ENCODE results near the gene RIMS4.
"Not testable (repeated sequence)": the region's sequence is repeated elsewhere in the genome, so short reads cannot be mapped to it uniquely, and the experiment has no call there.

The RIMS4 gene

DNA sequence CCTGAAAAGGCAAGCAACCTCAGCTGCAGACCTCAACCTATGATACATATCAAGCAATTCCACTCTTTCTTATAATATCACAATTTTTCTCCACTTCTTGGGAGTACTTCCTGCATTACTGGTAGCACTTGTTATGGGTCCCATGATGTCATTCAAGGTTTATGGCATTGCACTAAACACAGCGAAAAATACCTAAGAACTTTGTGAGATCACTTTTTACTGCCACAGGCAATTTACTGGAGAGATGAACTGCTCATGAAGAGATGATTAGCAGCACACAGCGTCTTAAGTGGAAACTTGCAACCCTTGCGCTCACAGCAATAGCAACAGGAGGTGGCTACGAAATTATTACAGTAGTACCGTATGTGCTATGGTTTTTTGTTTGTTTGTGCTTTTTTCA is 19.3 kb upstream of the RIMS4 start:
- DNase-seq, result no peak

DNA sequence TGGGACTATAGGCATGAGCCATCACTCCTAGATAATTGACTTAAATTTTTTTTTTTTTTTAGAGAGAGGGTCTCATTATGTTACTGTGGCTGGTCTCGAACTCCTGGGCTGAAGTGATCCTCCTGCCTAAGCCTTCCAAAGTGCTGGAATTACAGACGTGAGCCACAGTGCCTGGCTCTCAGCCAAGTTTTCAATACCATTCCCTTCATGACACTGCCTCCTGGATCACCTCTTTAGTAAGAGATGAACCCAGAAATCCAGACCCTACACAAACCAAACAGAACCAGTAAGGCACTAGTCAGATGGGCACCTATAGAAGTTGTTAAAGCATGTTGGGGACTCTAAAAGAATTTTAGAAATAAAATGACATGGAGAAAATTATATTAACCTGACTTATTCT is 18.3 kb upstream of the RIMS4 start:
- DNase-seq, result no peak

DNA sequence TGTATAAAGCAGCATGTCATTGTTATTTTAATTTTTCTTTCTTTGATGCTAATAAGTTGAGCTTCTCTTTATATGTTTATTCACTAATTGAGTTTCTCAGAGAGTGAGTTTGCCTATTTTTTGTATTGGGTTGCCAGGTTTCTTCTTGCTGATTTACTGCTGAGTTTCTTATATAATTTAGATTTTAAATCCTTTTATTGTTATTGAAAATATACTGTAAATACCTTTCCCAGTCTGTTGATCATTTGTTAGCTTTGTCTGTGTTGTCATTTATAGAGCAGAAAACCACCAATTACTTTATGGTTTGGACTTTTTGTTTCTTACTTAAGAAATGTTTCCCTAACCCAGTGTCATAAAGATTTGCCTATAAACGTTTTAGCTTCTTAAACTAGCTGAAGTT is 17.1 kb upstream of the RIMS4 start:
- no peak for DNase-seq

DNA sequence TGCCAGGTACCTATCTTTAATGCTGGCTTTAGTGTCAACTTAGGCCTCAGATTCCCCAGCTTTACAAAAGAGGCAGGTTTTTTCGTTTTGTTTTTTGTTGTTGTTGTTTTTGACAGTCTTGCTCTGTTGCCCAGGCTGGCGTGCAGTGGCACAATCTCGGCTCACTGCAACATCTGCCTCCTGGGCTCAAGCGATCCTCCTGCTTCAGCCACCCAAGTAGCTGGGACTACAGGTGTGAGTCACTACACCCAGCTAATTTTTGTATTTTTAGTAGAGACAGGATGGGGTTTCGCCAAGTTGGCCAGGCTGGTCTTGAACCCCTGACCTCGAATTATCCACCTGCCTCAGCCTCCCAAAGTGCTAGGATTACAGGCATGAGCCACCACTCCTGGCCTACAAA is 11.2 kb upstream of the RIMS4 start:
- DNase-seq, result not testable (repeated sequence)

DNA sequence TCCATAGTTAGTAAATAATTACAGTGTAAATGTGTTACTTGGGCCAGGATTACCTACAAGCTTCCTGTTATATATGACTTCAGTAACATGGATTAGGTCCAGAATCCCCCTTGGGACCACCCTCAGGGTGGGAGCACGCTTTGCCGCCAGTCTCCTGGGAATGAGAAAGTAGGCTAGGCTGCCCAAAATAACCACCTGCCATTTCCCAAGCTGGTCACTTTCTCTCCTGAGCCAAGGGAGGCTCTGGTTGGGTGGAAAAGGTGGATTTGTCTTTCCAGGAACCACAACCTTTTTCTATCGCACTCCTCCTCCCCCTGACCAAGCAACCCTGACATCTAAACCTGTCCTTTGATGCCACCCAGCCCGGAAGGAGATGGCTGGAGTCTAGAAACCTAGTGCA is 9.6 kb upstream of the RIMS4 start:
- no peak for DNase-seq

DNA sequence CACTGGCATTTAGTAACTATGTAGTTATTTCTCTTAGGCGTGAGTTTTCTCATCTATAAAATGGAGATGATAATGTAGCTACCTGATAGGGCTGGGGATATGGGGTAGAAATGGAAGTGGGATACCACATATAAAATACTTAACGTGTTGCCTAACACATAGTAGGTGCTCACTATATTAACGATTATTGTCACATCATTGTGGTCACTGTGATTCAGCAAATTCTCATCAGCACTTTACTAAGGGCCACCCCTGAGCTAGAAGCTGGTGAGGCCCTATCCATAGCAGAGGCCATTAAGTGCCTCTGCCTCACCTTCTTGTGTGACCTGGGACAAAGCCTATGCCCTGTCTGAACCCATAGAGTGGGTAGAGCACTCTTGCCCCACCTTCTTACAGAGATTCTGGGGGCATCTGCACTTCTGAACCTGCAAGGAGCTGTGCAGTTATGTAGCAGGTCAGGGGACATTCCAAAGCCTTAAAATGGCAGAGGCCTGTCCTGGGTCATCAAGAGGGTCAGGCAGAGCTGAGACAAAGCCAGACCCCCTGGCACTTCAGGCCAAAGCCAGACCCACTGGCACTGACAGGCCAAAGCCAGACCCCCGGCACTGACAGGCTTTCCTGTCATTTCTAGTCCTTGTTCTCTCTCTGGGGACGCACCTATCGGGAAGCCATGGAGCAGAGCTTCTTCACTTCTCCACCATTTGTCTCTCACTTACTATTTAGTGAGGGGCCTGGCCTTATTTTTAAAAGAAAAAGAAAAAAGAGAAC is 7.0 kb upstream of the RIMS4 start:
- DNase-seq, result no peak

DNA sequence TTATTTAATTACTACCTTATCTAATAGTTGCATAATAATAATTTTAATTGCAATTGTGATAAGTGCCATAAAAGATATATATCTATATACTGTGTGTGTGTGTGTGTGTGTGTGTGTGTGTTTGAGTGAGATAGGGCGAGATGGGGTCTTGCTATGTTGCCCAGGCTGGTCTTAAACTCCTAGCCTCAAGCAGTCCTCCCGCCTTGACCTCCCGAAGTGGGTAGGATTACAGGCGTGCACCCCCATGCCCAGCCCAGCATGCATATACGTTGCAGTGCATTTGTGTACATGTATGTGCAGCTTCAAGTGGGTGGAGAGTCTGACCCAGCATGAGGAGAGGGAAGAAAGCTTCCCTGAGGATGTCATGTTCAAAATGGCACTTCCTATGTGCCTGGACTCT is 4.6 kb upstream of the RIMS4 start:
- no peak for DNase-seq

DNA sequence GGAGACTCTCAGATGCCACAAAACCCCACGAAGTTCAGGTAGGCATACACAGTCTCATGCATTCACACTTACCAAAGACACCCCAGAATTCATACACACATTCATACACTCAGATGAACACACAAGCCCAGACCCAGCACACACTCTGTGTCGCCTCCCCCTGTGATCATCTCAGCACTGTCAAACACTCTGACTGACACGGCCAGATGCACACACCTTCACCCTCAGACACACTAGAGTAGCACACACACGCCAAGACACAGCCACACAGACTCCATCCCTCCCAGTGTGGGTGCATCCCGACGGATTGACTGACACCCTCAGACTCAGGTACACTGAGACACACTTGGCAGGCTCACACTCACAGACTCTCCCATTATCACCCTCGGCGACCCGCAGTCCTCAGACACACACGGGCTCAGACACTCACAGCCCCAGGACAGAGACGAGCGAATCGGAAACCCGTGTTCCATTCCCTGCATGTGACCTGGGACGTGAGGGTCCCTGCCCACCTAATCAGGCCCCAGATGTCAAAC is 872 bp upstream of the RIMS4 start:
- DNase-seq, result no peak

DNA sequence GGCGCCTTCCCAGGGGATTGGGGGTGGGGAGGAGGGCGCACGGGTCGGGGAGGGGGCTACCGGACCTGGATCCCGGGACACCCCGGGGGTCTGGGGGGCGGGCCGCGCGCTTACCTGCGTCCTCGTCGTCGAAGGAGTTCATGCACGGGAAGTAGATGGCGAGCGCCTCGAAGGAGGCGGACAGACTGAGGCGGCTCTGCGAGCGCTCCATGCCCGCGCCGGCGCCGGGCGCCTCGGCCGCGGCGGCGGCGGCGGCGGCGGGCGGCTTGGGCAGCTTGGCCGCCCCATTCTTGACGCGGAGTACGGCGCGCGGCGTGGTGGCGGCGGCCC is 320 bp downstream of the RIMS4 start:
- DNase-seq, result no peak

DNA sequence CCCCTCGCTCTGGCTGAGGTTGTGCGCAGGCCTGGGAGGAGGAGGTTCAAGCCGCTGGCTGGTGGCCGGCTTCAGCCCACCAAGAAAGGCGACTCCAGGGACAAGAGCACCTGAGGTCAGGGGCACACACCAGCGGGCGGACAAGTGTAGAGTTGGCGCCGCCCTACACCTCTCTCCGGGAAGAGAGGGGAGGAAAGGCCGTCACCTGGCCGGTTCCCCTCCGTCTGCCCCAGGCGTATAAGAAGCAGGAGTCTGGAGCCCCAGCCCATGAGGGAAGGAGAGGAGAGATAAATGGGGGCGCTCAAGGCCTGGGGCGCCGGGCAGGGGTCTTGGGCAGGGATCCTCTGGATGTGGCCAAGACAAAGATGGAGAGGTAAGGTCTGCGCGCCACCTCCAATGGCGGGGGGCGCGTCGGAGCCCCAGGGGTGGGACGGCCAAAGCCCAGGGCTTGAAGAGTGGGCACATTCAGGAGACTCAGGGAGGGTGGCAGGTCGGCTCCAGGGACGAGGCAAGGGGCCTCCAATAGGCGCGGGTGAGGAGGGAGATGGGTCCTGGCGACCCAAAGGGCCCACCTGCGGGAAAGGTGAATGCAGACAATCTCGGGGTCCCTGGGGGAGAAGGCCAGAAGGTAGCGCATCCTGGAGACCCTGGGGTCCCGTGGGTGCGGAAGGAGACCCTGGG is 826 bp downstream of the RIMS4 start:
- no peak for DNase-seq

DNA sequence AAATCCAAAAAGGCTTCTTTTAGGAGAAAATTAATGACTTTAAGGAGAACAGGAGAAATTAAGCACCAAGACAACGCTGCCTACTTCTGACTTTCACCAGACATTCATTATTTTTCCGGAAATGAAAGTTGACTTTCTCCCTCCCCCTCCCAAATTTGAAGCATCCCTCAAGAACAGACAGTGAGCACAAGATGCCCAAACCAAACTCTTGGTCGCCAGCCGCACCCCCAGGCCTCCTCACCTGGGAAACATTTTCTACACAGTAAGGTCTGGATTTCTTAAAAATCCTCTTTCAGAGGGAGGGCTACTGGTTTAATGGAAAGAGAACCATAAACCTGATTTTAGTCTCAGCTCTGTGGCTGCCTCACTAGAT is 2.7 kb downstream of the RIMS4 start:
- no peak for DNase-seq

DNA sequence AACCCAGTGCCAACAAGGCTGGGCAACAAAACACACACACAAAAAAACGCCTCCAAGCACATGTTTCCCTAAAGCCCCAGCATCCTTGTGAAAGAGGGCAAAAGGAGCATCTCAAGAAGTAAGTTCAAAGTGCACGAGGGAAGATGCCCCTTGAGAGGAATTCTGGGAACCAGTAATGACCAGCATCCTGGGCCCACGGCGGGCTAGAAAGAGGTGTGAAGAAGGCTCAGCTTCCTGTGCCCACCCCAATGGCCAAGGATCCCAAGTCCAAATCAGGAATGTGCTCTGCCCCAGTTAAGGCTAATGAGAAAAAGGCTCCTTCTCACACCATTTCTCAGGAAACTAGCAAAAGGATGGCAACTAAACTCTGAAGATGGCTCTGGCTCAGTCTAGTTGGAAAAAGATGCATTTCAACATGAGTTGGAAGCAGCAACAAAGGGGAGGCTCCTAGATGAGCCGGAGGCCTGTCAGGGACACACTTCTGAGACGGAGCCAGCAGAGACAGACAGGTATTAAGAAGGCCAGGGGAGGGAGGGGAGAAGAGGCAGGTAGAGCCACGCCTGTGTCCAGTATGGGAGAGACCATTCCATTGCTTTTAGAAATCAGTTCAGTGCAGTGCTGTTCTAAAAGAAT is 3.2 kb downstream of the RIMS4 start:
- no peak for DNase-seq

DNA sequence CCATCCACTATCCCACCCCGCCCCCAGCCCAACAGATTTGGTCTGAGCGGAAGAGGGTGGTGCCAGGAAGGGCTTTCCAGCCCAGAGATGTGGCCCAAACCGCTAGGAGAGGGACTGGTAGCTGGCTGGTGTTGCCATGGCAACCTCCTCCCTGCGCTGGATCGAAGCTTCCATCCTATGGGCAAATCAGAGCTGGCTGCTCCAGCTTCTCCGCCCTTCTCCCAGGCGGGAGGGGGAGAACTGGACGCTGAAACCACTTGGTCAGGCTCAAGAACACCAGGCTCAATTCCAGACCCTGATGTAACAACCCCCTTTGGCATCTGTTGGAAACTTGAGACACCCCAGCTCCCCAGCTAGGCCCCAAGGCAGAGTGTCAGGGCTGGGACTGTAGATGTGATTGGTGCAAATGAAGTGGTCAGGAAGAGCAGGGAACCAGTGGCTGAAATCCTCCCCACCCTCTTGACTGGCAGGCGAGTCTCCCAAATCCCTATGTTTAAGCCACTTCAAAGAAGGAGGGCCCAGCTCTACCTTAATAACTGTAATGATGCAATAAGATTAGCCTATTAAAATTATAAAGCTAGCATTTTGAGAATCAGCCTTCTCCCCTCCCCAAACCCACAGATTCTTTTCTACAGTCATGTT is 4.2 kb downstream of the RIMS4 start:
- no peak for DNase-seq

DNA sequence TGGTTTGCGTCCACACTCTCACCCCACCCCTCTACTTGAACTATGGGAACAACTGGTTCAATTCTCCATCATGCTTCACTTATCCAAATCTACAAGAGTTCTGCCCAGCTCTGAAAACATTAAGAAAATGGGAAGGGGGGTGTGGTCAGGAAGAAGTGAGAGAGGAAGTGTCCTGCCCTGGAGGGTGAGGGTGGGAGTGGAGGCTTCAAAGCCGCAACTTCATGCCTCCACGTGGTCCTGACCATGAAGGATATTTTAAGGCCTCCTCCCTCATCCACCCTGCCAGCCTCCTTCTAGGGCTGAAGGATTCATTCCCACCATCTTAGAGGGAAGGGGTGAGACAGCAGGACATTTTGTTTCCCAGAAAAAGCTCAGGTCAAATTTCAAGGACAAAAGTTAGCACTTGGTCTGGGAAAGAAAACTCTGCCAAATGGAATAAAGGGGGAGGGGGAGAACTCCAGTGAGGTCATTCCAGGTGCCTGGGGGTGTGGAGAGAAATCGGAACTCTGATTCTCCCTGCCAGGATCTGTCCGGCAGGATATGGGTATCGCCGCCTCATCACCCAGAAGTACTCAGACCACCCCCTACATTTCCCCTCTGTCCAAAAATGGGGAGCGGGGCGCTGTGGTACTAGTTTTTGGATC is 4.9 kb downstream of the RIMS4 start:
- DNase-seq, result no peak

DNA sequence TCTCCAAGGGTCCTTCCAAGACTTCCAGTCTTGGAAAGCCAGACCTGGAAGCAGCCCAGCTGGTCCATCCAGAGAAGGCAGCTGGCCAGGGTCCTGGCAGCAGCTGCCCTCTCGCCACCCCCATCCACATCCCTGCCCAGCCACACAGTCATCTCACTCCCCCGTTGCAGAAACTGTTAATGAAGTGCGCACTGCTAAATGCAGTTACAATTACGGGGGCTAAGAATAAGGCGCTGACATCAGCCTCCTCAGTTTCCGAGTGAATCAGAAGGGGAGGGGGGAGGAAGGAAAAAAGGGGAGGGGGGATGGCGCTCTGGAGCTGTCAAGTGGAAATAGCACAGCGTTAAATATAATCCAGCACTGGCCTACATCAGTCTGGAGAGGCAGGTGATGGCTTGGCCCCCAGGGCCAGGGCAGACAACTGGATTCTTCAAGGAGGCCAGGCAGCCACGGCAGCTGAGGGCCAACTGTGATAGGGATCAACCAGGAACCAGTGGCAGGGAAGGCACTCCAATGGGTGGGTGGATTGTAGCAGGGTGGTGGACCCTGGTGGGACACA is 6.9 kb downstream of the RIMS4 start:
- DNase-seq, result no peak

DNA sequence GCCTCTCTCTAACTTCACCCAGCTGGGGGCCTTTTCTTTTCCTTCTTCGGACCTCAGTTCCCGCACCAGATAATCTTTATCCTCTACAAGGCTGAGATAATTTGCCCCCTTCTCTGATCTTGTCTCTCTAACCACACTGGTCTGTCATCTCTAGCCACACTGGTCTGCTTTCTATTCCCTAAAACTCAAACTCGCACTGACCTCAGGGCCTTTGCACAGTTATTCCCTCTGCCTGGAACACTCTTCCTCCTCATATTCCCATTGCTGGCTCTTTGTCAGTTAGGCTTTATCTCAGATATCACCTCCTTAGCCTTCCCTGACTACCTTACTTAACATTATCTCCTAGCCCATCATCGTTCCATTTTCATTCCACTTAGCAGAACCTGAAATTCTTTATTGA is 7.6 kb downstream of the RIMS4 start:
- DNase-seq, result no peak

DNA sequence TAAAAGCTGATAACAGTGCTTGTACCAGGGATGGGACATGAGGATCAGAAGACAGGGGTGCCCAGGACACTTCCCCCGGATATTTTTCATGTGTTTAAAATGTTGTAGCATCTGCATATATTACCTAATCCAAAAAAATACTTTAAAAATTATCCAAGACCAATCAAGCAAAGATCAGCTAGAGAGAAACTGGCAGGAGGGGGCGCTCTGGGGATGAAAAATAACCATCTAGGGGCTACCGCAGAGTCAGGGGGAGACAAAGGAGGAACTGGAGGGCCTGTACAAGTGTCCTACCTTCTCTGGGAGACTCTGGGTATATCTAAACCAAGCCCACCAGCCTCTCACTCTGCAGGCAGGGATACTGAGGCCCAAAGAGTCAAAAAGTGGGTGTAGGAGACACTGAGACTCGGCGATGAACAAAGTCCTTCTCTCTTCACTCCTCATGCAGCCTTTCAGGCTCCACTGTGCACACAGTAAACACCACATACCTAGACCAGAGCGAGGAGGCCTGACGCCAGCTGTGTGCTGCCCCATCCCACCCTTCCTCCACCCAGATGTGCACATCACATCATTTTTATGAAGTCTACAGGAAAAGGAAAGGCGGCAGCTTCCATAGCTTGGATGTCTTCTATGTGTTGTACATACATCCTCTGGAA is 9.8 kb downstream of the RIMS4 start:
- DNase-seq, result no peak

DNA sequence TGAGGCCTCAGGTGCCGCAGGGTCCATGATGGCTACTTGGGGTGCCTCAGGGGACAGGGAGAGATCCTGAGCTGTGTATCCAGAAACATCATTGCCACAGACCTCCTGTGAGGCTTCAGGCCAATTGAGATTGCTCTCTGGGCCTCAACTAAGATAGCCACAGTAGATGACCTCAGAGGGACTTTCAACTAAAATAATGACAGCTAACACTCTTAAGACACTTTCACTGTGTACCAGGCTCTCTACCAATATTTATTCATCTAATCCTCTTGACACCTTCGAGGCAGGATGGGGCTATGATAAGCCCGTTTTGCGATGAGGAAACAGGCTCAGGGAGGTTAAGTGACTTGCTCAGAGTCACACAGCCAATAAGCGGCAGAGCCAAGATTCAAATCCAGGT is 10.7 kb downstream of the RIMS4 start:
- DNase-seq, result no peak

DNA sequence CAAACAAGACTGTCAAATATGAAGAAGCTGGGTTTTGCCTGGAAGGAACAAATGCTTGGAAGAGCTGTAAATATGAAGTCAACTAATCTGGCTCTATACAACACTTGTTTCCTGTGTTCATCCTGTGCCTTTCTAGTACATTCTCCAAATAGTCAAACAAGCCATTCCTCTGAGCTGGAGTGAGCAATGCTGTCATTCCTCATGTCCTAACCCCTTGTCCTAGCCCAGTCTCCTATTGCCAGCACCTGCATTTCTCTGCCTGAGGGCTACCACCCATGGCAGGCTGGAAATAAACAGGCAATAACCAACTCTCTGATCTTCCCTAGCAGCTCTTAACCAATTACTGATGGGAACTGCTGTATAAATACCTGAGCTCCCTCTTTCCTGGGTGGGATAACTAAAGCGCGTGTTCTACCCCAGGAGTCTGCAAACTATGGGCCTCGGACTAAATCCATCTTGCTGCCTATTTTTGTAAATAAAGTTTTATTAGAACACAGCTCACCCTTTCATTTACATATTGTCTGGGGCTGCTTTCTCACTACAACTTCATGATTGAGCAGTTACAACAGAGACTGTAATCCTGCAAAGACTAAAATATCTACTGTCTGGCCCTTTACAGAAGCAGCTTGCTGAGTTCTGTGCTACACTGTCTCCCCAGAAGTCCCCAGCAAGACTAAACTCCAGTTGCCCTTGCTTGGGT is 13.4 kb downstream of the RIMS4 start:
- DNase-seq, result no peak

DNA sequence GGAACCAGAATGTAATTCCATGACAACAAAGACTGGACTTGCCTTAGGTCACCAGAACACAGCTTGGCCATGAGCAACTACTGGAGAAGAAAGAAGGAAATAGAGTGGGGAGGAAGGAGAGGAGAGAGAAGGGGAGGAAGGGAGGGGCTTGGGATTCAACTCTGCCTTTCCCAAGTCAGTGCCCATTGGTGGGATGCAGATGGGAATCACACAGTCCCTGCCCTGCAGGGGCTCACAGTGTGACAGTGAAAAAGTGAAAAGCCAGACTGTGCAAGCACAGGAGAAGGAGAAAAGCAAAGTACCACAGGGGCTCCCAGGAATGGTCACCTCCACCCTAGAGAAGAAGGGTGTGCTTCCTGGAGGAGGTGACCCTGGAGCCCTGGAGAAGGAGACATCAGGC is 14.0 kb downstream of the RIMS4 start:
- DNase-seq, result no peak

DNA sequence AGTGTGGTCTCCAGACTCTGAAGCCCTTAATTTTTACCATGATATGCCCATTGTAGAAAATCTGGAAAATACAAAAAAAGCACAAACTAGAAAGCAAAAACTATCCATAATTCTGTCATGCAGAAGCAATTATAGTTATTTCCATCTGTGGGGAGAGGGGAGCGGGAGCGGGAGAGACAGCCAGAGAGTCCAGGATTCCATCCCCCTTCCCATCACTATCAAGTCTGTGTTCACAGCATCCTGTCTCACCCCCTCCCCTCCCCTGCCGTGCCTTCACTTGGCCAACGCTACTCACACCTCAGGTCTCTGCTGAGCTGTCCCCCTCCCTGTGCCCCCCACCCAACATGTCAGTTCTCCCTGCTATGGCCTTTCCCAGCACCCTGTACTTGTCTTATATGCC is 14.5 kb downstream of the RIMS4 start:
- DNase-seq, result no peak

DNA sequence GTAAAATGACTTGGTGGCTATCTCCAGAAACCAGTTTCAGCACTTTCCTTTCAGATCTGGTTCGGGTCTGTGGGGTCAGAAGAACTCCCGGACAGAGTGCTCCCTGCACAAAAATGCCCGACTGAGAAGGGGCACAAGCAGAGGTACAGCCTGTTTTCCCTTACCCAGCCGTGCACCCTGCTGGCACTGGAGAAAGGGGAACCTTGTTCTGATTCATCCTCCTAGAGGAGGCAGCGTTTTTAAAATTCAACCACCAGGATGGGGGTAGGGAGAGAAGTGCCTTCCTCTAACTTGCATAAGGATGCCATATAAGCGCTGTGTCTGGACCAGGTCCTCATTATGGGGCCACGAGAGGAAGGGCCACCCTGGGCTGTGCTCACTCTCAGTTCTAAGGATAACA is 17.6 kb downstream of the RIMS4 start:
- DNase-seq, result no peak

All from T1000 (cell line).